HPDE6-E6E7 (cell line): ENCODE data around the gene NAALADL1.

Experiments
- DNase-seq: peaks from one replicate; pipeline ENCODE4 v3.0.0; 2011; ENCODE audit warnings: missing footprints; ENCODE audit errors: extremely low spot score

Gene NAALADL1

DNA sequence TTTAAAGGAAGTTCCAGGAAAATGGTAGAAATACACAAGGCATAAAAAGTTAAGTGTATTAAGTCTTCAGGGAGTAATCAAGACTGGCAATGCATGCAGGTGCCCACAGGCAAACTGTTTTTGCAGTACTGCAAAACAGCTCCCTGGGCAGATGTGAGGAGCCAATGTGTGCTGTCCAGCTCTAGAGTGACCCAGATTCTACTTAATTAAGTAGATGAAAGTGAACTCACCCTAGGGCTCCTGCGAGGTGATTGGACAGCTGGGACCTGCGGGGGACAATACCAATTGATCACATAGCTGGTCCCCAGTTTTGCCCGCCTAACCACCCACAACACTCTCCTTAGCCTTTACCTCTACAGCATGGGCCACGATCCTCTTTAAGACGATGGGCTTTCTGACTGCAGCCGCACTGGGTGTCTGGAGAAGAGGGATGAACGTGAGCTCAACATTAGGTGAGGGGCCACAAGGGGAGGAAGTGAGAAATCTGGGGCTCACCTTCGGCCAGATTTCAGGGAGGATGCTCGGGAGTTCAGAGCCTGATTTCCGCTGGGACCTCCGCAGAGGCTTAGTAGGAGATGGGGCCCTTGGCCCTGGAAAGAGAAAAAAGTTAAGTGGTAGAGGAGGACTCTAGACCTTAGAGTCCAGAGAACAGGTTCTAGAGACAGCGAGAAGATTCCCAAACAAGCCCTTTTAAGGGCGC, 24.9 kb upstream of the NAALADL1 start:
- no peak for DNase-seq

GRCh38 chr11:65078786-65079342, 20.5 kb upstream of the NAALADL1 start:
- no peak for DNase-seq

GRCh38 chr11:65078151-65078550, 19.8 kb upstream of the NAALADL1 start:
- DNase-seq, result no peak

DNA sequence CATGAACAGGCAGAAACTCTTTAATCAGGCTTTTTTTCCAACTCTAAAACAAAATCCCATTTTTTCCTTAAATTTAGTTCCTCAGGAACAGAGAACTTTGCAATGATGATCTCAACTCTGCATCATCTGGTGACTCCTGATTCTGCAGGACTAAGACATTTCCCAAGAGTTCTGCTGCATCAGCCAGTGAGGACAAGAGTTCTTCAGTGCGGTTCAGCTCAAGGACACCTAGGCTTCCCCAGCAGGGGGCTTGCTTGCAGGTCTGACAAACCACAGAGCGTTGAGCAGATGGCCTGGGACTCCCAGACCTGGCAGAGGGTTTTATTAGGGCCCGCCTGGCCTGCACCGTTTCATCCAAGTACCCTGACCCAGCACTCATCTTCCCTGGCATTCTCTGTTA, 19.1 kb upstream of the NAALADL1 start:
- no peak for DNase-seq

DNA sequence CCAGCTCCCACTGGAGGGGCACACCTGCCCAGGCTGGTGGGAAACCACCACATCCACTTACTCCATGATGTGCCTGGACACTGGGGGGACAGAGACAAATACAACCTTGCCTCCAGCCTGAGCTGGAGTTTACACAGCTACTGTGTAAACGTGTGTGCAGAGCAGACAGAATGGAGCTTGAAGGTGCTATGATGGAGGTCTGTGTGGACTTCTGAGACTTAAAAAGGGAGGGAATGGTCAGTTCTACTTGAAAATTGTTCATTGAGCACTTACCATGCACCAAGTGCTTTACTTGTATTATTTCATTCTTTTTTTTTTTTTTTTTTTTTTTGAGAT, 14.2 kb upstream of the NAALADL1 start:
- DNase-seq, result no peak

DNA sequence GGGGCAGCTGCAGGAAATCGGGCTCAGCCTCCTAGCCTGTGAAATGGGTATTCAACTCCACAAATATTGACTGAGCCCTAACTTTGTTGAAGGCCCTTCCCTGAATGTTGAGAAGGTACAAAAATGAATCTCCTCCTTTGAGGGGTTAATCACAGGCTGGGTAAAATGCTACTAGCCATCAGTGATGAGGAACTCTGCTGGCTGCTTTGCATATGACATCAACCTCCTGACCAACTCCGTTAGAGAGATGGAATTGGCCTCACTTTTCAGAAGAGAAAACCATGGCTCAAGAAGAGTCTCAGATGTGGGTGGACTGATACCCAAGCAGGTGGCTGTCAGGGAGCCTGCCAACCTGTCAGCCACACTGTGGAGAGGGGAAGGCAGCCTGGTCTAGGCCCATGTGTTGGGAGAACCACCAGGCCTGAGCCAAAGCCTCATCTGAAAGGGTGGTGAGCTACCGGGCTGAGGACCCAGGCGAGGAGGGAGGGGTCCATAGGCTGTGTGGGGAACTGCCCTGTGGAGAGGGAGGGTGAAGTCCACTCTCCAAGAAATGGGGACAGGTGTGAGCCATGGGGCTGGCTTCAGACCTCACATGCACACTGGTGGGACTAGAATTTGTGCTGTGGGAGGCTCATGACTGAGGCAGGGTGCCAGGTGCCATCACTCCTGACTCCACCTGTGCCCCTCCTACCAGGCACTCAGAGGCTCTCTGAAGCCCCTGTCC, 13.7 kb upstream of the NAALADL1 start:
- DNase-seq, result no peak

DNA sequence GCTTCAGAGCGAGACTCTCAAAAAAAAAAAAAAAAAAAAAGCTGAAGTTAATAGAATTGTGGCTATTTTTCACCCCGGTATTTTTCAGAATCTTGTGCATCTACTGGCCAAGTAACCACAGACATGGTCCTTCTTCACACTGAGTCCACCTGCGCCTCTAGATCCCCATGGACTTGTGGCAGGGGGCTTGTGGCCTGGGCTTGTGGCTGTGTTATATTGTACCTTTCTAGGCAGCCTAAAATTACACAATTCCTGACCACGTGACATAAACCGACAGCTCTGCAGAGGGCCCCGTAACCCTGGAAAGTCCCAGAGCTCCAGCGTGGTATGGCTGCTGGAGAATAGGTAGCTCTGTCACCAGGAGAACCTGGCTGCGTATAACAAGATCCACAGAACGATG, 10.9 kb upstream of the NAALADL1 start:
- DNase-seq, result no peak

- no peak for DNase-seq
Observed at GRCh38 chr11:65067446-65067845, 9.1 kb upstream of the NAALADL1 start.

DNA sequence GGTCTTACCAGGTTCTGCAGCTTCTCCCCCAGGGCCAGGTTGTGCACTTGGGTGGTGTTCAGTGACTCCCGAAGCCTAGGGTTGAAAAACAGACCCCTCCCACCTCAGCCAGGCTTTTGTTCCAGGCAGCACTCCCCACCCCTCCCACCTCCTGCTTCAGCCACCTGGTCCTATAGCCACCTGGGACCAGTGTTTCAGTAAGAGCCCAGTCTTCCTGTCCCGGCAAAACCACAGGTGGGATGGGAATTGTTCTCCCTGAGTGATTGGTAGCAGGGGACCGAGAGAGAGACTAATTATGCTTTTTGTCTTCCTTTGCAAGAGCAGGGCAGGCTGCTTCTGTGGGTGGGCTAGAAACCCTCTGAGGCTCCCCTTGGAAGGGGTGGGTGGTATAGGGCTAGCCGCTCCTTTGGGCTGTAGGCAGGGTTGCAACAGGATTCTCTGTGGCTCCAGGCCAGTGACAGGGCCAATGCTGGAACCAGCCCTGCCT, 8.5 kb upstream of the NAALADL1 start:
- DNase-seq, result no peak

- no peak for DNase-seq
Observed at GRCh38 chr11:65066315-65066714, 8.0 kb upstream of the NAALADL1 start.

DNA sequence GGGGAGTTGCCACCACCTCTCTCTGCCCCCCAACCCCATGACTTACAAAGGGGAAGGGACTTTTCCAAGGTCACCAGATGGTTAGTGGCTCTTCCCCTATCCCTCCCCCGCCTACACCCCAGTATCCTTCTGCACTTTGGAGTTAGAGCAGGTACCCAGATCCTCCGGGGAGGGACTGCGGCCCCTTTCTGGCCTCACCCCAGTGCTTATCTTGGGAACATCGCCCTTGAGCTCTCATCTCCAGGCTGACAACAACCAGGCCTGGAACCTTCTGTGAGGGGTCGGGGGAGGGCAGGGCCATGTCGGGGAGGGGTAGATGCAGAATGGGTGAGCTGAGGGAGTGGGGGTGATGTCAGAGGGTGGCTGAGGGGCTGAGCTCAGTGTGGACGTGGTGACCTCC, 7.5 kb upstream of the NAALADL1 start:
- no peak for DNase-seq

- DNase-seq, result no peak
Observed at GRCh38 chr11:65064847-65065240, 6.5 kb upstream of the NAALADL1 start.

DNA sequence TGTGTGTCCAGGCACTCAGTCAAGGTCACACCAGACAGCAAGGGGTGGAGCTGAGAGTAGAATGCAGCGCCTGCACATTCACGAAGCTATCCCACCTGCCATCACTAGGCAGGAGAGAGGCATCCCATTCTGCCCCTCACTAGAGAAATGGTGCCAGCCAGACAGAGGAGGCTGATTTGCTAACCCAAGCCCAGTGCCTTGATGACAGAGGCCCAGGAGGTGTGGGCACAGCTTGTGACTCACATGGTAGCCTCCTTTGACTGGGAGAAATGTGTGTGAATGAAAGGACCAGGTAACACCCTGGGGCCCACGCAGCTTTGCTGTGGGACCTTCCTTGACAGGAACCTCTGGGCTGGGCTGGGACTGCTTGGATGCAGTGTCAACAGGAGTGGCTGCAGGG, 5.2 kb upstream of the NAALADL1 start:
- DNase-seq, result peak; percentile 15

- DNase-seq, result no peak
Observed at GRCh38 chr11:65060913-65061408, 2.6 kb upstream of the NAALADL1 start.

- DNase-seq, result no peak
Observed at GRCh38 chr11:65059959-65060824, 1.8 kb upstream of the NAALADL1 start.

DNA sequence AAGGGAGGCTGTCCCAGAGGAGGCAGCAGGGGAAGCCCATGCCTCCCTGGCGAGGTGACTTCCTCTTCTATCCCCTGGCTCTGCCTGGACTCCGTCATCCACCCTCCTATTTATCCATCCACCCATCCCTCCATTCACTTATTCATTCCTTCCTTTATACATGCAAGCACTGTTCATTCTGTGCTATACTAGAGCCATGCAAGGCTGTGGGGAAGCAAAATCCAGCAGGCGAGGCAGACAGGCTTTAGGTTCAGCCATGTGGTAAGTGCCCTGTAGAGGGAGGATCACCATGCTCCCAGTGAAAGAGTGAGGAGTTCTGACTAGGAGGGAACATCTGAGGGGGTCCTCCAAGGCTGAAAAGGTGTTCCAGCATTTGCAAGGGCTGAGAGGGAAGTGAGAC, 1.2 kb upstream of the NAALADL1 start:
- no peak for DNase-seq

- no peak for DNase-seq
Observed at GRCh38 chr11:65058012-65058411, 341 bp downstream of the NAALADL1 start.

DNA sequence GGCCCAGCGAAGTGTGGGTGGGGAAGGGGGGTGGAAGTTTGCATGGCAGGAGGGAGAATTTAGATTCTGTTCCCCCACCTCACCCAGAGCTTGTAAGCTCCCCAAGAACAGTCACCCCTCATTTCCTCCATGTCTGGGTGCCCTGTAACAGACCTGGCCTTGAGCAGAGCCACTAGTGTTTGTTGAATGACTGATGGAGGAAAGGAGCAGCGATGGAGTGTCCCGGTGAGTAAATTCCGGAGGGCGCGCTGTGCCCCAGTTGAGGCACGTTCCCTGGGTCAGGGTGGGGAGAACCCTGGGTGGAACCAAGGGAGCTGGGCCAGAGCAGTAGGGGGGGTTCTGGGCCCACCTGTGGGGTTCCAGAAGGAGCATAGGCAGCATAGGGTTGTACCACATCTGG, 827 bp downstream of the NAALADL1 start:
- no peak for DNase-seq

- DNase-seq, result no peak
Observed at GRCh38 chr11:65056999-65057398, 1.4 kb downstream of the NAALADL1 start.

- no peak for DNase-seq
Observed at GRCh38 chr11:65055538-65055937, 2.8 kb downstream of the NAALADL1 start.

DNA sequence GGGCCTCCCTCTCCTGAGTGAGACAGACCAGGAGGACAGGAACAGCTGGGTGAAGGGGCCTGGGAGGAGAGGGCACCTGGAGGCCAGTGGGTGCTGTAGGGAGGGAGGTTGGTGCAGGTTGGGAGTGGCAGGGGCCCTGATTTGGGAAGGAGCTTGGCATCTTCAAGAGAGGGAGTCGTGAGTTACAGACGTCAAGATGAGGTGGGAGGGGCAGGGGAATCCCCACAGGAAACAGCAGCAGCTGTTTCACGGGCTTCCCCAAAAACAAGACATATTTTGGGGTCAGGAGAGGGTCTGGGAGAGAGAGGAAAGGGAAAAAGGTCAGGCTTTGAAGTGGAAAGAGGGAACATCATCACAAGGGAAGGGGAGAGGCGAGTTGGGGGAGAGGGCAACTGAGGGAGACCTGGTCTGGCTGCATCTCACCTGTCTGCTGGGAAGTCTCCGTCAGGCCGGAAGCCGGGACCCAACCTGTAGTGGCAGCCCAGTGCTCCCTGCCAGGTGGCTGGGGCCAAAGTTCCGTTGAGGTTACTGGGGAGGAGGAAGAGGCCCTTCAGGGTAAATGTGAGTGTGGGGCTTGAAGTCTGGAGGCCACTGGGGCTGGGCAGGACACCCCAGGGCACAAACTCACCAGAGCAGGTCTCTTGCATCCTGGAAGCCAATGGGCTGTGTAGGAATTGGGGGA, 4.4 kb downstream of the NAALADL1 start:
- no peak for DNase-seq
